ENCODE measurements around the gene PPP3CA.

Gene PPP3CA

GRCh38 chr4:101262683-101263082 lies 84.6 kb downstream of the PPP3CA start:
- DNase-seq (ENCODE audit: low read depth) = no peak
- no peak overlapping the region for H3K4me3 ChIP-seq (ENCODE audit: low read depth, low read length)
- TF ChIP-seq, protein P1, sequence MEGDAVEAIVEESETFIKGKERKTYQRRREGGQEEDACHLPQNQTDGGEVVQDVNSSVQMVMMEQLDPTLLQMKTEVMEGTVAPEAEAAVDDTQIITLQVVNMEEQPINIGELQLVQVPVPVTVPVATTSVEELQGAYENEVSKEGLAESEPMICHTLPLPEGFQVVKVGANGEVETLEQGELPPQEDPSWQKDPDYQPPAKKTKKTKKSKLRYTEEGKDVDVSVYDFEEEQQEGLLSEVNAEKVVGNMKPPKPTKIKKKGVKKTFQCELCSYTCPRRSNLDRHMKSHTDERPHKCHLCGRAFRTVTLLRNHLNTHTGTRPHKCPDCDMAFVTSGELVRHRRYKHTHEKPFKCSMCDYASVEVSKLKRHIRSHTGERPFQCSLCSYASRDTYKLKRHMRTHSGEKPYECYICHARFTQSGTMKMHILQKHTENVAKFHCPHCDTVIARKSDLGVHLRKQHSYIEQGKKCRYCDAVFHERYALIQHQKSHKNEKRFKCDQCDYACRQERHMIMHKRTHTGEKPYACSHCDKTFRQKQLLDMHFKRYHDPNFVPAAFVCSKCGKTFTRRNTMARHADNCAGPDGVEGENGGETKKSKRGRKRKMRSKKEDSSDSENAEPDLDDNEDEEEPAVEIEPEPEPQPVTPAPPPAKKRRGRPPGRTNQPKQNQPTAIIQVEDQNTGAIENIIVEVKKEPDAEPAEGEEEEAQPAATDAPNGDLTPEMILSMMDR (conservative IDR thresholded peaks at IDR 0.05; ENCODE audit: low read depth, low read length) = no peak

DNA sequence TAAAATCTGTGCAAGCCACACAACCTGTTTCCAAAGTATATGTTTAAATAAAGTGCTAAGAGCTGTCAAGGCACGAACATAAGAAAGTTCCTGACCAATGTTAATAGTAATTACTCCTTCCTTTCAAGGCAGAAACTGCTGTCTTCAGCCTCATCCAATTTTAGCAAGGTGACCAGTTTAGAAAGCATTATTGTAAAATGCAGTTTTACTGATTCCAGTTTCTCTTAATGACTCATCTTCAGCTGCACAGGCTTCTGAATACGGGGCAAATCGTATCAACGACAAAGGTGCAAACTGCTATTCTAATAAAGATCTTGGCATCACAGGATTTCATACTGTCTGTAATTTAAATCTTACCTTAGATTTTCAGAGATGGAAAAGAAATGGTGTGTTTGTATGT lies 87.5 kb downstream of the PPP3CA start:
- TF ChIP-seq, protein P1 (conservative IDR thresholded peaks at IDR 0.05; ENCODE audit: low read depth, low read length) = no peak
- peak; percentile 26 for DNase-seq (ENCODE audit: low read depth)
- no peak overlapping the region for H3K4me3 ChIP-seq (ENCODE audit: low read depth, low read length)

DNA sequence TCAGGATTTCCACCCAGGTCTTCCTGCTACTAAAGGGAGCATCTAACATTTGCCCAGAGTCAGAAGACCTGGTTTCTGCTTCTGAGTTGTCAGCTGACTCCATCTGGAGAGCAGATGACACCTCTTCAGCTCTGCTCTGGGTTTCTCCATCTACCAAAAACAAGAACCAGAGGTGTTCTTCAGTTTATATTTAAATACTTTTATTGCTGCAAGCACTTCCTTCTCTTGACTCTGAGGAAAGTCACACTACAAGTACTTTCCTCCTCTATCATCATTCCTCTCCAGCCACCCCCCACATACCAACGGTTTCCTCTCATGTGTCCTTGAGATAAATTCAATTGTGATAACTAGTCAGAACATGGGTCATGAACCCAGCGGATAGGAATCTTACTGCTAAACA lies 88.4 kb downstream of the PPP3CA start:
- no peak overlapping the region for H3K4me3 ChIP-seq (ENCODE audit: low read depth, low read length)
- no peak for DNase-seq (ENCODE audit: low read depth)
- TF ChIP-seq, protein P1 (conservative IDR thresholded peaks at IDR 0.05; ENCODE audit: low read depth, low read length) = no peak

GRCh38 chr4:101256222-101256621 lies 91.1 kb downstream of the PPP3CA start:
- DNase-seq (ENCODE audit: low read depth) = no peak
- H3K4me3 ChIP-seq (ENCODE audit: low read depth, low read length) = no peak overlapping the region
- TF ChIP-seq, protein P1 (conservative IDR thresholded peaks at IDR 0.05; ENCODE audit: low read depth, low read length) = no peak

DNA sequence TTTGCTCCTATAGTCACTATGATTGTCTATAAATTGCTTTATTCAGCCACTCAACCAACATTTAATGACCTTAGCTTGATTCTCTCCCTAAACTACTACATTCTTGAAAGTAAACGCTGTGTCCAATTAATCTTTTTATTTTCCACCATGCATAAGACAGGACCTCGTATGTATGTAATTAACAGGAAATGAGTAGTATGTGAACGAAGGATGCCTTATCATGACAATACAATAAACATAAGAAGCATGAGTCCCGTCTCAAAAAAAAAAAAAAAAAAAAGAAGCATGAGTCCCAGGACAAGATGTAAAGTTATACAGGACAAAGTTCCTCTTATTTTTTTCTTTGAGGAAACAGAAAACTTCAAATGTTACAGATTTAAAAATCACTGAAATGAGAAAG lies 92.5 kb downstream of the PPP3CA start:
- no peak overlapping the region for H3K4me3 ChIP-seq (ENCODE audit: low read depth, low read length)
- TF ChIP-seq, protein P1 (conservative IDR thresholded peaks at IDR 0.05; ENCODE audit: low read depth, low read length) = no peak
- DNase-seq (ENCODE audit: low read depth) = no peak

GRCh38 chr4:101253121-101253520 lies 94.2 kb downstream of the PPP3CA start:
- TF ChIP-seq, protein P1 (conservative IDR thresholded peaks at IDR 0.05; ENCODE audit: low read depth, low read length) = no peak
- no peak overlapping the region for H3K4me3 ChIP-seq (ENCODE audit: low read depth, low read length)
- DNase-seq (ENCODE audit: low read depth) = no peak

GRCh38 chr4:101252721-101253120 lies 94.6 kb downstream of the PPP3CA start:
- DNase-seq (ENCODE audit: low read depth) = peak; percentile 59
- TF ChIP-seq, protein P1 (conservative IDR thresholded peaks at IDR 0.05; ENCODE audit: low read depth, low read length) = no peak
- no peak overlapping the region for H3K4me3 ChIP-seq (ENCODE audit: low read depth, low read length)

Data from choroid plexus epithelial cell (primary cell).